ENCODE results near the gene MSH5.

DNA sequence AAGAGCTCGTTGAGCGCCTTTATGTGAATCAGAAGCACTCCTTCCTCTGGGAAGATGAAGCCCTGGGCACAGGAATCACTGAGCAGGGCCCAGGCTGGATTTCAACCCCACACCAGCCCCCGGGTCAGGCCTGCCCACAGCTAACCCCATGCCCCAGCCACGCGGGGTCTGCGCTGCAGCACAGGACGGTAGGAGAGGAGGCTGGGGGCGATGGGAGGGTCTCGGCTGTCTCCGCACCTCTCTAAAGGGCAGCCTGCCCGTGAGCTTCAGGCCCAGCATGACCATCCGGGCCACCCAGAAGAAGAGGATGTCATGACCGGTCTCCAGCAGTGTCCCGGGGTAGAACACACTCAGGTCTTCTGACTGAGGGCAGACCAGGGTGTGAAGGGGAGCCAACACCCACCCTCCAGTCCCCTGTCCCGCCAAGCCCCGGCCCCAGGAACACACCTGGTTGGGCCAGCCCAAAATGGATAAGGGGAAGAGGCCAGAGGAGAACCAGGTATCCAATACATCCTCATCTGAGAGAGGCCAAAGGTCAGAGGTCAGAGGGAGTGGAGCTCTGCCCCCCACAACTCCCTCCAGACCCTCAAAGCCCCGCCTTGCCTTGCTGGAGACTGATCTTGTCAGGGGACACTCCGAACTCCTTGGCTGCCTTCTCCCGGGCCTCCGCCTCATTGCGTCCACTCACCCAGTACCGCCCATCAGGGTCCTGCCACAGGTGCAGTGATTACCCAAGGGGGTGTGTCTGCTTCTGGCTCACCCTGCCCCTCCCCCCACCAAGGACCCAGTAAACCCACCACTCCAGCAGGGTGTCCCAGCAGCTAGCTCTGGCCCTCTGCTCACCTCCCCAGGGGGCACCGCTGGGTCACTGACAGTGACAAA lies 41.7 kb downstream of the MSH5 start:
- no peak for TF ChIP-seq CTCF (conservative IDR thresholded peaks at IDR 0.05; ENCODE audit: low read length)
- TF ChIP-seq EZH2phosphoT487 (IDR thresholded peaks at IDR 0.05; ENCODE audit: borderline replicate concordance, low read depth, low read length), result no peak

Measured in OCI-LY7 (cell line).